PC-3 (cell line): ENCODE results near the gene GABRA4. TPM values are rescaled to one million over a fixed set of nuclear protein-coding genes. Genes with fewer than 3 reads are reported as not detected.

Experiments used
- ATAC-seq: fragments of 200-7000 bp; cut with Tn5 transposase; 2 replicates; pipeline ENCODE4 v1.9.1; 2020; ENCODE audit warnings: mild to moderate bottlenecking, moderate library complexity
- BruUV-seq: library from RNA; stranded (reverse); fragments of 400-500 nt; replicated peaks from 2 replicates; lab custom pipeline; 2021; lab: Mats Ljungman, UMichigan
- CTCF ChIA-PET: fragments of 300-600 bp; sonication (Branson Sonifier 250); formaldehyde crosslinking; loops from one replicate; lab custom pipeline; 2022; ENCODE audit warnings: antibody characterized with exemption; lab: Charles Lee
- POLR2A ChIA-PET: fragments of 300-600 bp; sonication (Branson Sonifier 250); formaldehyde crosslinking; loops from one replicate; lab custom pipeline; 2022; ENCODE audit warnings: antibody characterized with exemption; ENCODE audit not compliant: unreplicated experiment; lab: Charles Lee
- DNase-seq: peaks from one replicate; pipeline ENCODE4 v3.0.0-alpha.2; 2015
- H2AFZ ChIP-seq: fragments of 300-600 bp; sonication (generic); 2 replicates; pipeline ENCODE4 v1.6.0; 2016; ENCODE audit warnings: antibody characterized with exemption, low read length
- H3F3A ChIP-seq: fragments of 300-600 bp; sonication (generic); one replicate; pipeline ENCODE4 v1.6.0; 2017; ENCODE audit warnings: antibody characterized with exemption, low read length, control low read depth, mild to moderate bottlenecking; ENCODE audit not compliant: unreplicated experiment
- H3K27ac ChIP-seq: fragments of 300-600 bp; sonication (generic); 2 replicates; pipeline ENCODE4 v1.5.1; 2016; ENCODE audit warnings: mild to moderate bottlenecking, low read length
- H3K27me3 ChIP-seq: fragments of 300-600 bp; sonication (generic); 2 replicates; pipeline ENCODE4 v1.6.1; 2016; ENCODE audit warnings: low read length, mixed read lengths
- H3K36me3 ChIP-seq: fragments of 300-600 bp; sonication (generic); 2 replicates; pipeline ENCODE4 v1.6.1; 2016; ENCODE audit warnings: low read depth, mixed run types, low read length, mixed read lengths
- H3K4me1 ChIP-seq: fragments of 300-600 bp; sonication (generic); 2 replicates; pipeline ENCODE4 v1.5.1; 2016; ENCODE audit warnings: low read length; ENCODE audit not compliant: insufficient read depth
- H3K4me2 ChIP-seq: fragments of 300-600 bp; sonication (generic); 2 replicates; pipeline ENCODE4 v1.6.0; 2016; ENCODE audit warnings: low read length
- H3K4me3 ChIP-seq: fragments of 300-600 bp; sonication (generic); 2 replicates; pipeline ENCODE4 v1.5.1; 2016; ENCODE audit warnings: mild to moderate bottlenecking, low read length, mixed read lengths
- H3K79me2 ChIP-seq: fragments of 300-600 bp; sonication (generic); 2 replicates; pipeline ENCODE4 v1.6.1; 2017; ENCODE audit warnings: low read length, mixed read lengths
- H3K9ac ChIP-seq: fragments of 300-600 bp; sonication (generic); 2 replicates; pipeline ENCODE4 v1.6.0; 2016; ENCODE audit warnings: mild to moderate bottlenecking, low read length
- H3K9me2 ChIP-seq: fragments of 300-600 bp; sonication (generic); replicated peaks from 2 replicates; pipeline ENCODE4 v1.6.1; 2016; ENCODE audit warnings: mixed run types, low read length, mixed read lengths
- H3K9me3 ChIP-seq: fragments of 300-600 bp; sonication (generic); 2 replicates; pipeline ENCODE4 v1.6.1; 2016; ENCODE audit warnings: low read length, mixed read lengths
- H4K20me1 ChIP-seq: fragments of 300-600 bp; sonication (generic); 2 replicates; pipeline ENCODE4 v1.6.1; 2016; ENCODE audit warnings: low read length, mixed read lengths
- CTCF ChIP-seq: fragments of 300-600 bp; sonication (generic); conservative IDR thresholded peaks from 2 replicates; pipeline ENCODE4 v1.5.1; 2017; ENCODE audit warnings: antibody characterized with exemption, low read depth, mild to moderate bottlenecking, low read length
- EZH2 ChIP-seq: fragments of 300-600 bp; sonication (generic); IDR thresholded peaks from one replicate; pipeline ENCODE4 v1.6.1; 2017; ENCODE audit warnings: antibody characterized with exemption, mild to moderate bottlenecking, low read length; ENCODE audit not compliant: unreplicated experiment
- EZH2phosphoT487 ChIP-seq: fragments of 300-600 bp; sonication (generic); IDR thresholded peaks from 2 replicates; pipeline ENCODE4 v1.6.1; 2018; ENCODE audit warnings: mild to moderate bottlenecking, antibody characterized with exemption, low read length, borderline replicate concordance
- intact Hi-C: fragments of 100-400 bp; cut with micrococcal nuclease; formaldehyde crosslinking; loops from 2 replicates; pipeline ENCODE4 v1.9.0; 2023
- total RNA-seq: library from RNA; depleted of rRNA; stranded (reverse); fragments of >200 nt; gene quantifications from 2 replicates; pipeline ENCODE4 v1.2.3, GENCODE V29; 2014

GABRA4 gene
- total RNA-seq, 1 experiment from 2014 or later = not detected

GRCh38 chr4:46952451-46952850, 40.9 kb downstream of the GABRA4 start:
- Histone ChIP-seq H3K4me3 (no peak overlapping the region), H3K4me2 (no peak overlapping the region), H3K9ac (no peak overlapping the region), H4K20me1 (no peaks in the 10 kb centered on the region), H3K9me3 (no peaks in the 10 kb centered on the region), H3K4me1 (no peaks in the 10 kb centered on the region), H3F3A (no peaks in the 10 kb centered on the region), H3K36me3 (no peaks in the 10 kb centered on the region), H2AFZ (no peak overlapping the region), H3K27me3 (0 out of 2 replicates have a peak, but pooled peaks cover 4% of the 10 kb centered on the region), H3K79me2 (no peaks in the 10 kb centered on the region), H3K9me2 (no peaks in the 10 kb centered on the region), H3K27ac (no peak overlapping the region)
- intact Hi-C loops = no loop called here
- no TSS peak for BruUV-seq
- no peak for DNase-seq
- CTCF ChIA-PET = no interaction called here
- TF ChIP-seq CTCF (no peak), EZH2 (no peak), EZH2phosphoT487 (no peak)
- ATAC-seq = no peak
- POLR2A ChIA-PET = no interaction called here

GRCh38 chr4:46950826-46951225, 42.6 kb downstream of the GABRA4 start:
- no peak overlapping the region for H3K4me3 ChIP-seq
- no peaks in the 10 kb centered on the region for H3K9me3 ChIP-seq
- DNase-seq (no peak), ATAC-seq (no peak)
- H4K20me1 ChIP-seq = no peaks in the 10 kb centered on the region
- H2AFZ ChIP-seq = no peak overlapping the region
- BruUV-seq = no TSS peak
- no peaks in the 10 kb centered on the region for H3F3A ChIP-seq
- TF ChIP-seq CTCF (no peak), EZH2 (no peak), EZH2phosphoT487 (no peak)
- H3K27me3 ChIP-seq = no peaks in the 10 kb centered on the region
- no peaks in the 10 kb centered on the region for H3K36me3 ChIP-seq
- ChIA-PET POLR2A (no interaction called here), CTCF (no interaction called here)
- no peak overlapping the region for H3K9ac ChIP-seq
- H3K4me1 ChIP-seq = no peaks in the 10 kb centered on the region
- intact Hi-C loops = no loop called here
- no peaks in the 10 kb centered on the region for H3K9me2 ChIP-seq
- H3K27ac ChIP-seq = no peak overlapping the region
- no peaks in the 10 kb centered on the region for H3K79me2 ChIP-seq
- H3K4me2 ChIP-seq = no peak overlapping the region

GRCh38 chr4:46949822-46950221, 43.6 kb downstream of the GABRA4 start:
- Histone ChIP-seq H3K9me3 (no peaks in the 10 kb centered on the region), H3K4me2 (no peak overlapping the region), H3K36me3 (no peaks in the 10 kb centered on the region), H4K20me1 (no peaks in the 10 kb centered on the region), H3K27ac (no peak overlapping the region), H3K4me3 (no peak overlapping the region), H3K9me2 (no peaks in the 10 kb centered on the region), H2AFZ (no peak overlapping the region), H3K27me3 (no peaks in the 10 kb centered on the region), H3F3A (no peaks in the 10 kb centered on the region), H3K9ac (no peak overlapping the region), H3K79me2 (no peaks in the 10 kb centered on the region), H3K4me1 (no peaks in the 10 kb centered on the region)
- intact Hi-C loops = no loop called here
- TF ChIP-seq EZH2 (no peak), CTCF (no peak), EZH2phosphoT487 (no peak)
- DNase-seq (no peak), ATAC-seq (no peak)
- POLR2A ChIA-PET = no interaction called here
- CTCF ChIA-PET = no interaction called here
- BruUV-seq = no TSS peak
